HG02970 (cell line): ENCODE data around the gene USP44.
"Not testable (repeated sequence)": the region's sequence is repeated elsewhere in the genome, so short reads cannot be mapped to it uniquely, and the experiment has no call there.

ENCODE experiments used
- ATAC-seq: cut with Tn5 transposase; IDR thresholded peaks from one replicate; pipeline ENCODE4 v1.9.1; 2021; ENCODE audit warnings: mild to moderate bottlenecking, moderate library complexity, moderate number of reproducible peaks; ENCODE audit not compliant: unreplicated experiment, low FRiP score

USP44 gene

GRCh38 chr12:95551305-95551704, at the start of gene USP44:
Gene USP44 (minus strand): TSS chr12:95551476. CDS start chr12:95534256, 17,220 bp downstream.
- no peak for ATAC-seq

- ATAC-seq = no peak
Observed at GRCh38 chr12:95600567-95600966, 49.3 kb upstream of the USP44 start.

- no peak for ATAC-seq
Observed at GRCh38 chr12:95599880-95600279, 48.6 kb upstream of the USP44 start.

- no peak for ATAC-seq
Observed at GRCh38 chr12:95594136-95594535, 42.9 kb upstream of the USP44 start.

GRCh38 chr12:95593266-95593871, 42.1 kb upstream of the USP44 start:
- ATAC-seq = no peak

- ATAC-seq = no peak
Observed at GRCh38 chr12:95591731-95592130, 40.5 kb upstream of the USP44 start.

- ATAC-seq = no peak
Observed at GRCh38 chr12:95590775-95591174, 39.5 kb upstream of the USP44 start.

GRCh38 chr12:95583933-95584332, 32.7 kb upstream of the USP44 start:
- ATAC-seq = no peak

GRCh38 chr12:95582230-95583058, 31.2 kb upstream of the USP44 start:
- ATAC-seq = no peak

- no peak for ATAC-seq
Observed at GRCh38 chr12:95577820-95578219, 26.5 kb upstream of the USP44 start.

GRCh38 chr12:95574799-95575452, 23.6 kb upstream of the USP44 start:
- ATAC-seq = no peak

GRCh38 chr12:95573951-95574576, 22.8 kb upstream of the USP44 start:
- ATAC-seq = no peak

- no peak for ATAC-seq
Observed at GRCh38 chr12:95571369-95571768, 20.1 kb upstream of the USP44 start.

GRCh38 chr12:95568045-95568444, 16.8 kb upstream of the USP44 start:
- not testable (repeated sequence) for ATAC-seq

GRCh38 chr12:95557625-95558024, 6.3 kb upstream of the USP44 start:
- no peak for ATAC-seq

GRCh38 chr12:95554532-95555071, 3.3 kb upstream of the USP44 start:
- no peak for ATAC-seq

GRCh38 chr12:95553197-95553943, 2.1 kb upstream of the USP44 start:
- ATAC-seq = no peak

GRCh38 chr12:95551913-95552516, 739 bp upstream of the USP44 start:
- ATAC-seq = no peak

GRCh38 chr12:95549392-95550084, 1.7 kb downstream of the USP44 start:
- no peak for ATAC-seq
